Heart left ventricle (tissue), 16 donors: Measurements from ENCODE around the gene HOXC10. TPM values are rescaled to one million over a fixed set of nuclear protein-coding genes. Genes with fewer than 3 reads are reported as not detected.

Source experiments
- ATAC-seq, 4 donors: fragments of 200-7000 bp; cut with Tn5 transposase; one replicate each; pipeline ENCODE4 v1.9.1; 2020 to 2022; ENCODE audit warnings: moderate library complexity in 4 of 4, mild to moderate bottlenecking in 3 of 4, moderate number of reproducible peaks in 1 of 4
- DNase-seq, 5 donors: peaks; one replicate each; pipeline ENCODE4 v3.0.0-alpha.2; 2020
- H3K27ac ChIP-seq, 12 donors: fragments of 200-600 bp; sonication (generic) in 4 of 12; one replicate each; pipeline versions ENCODE4 v1.5.0 to v1.8.0; 2016 to 2022; ENCODE audit warnings: mild to moderate bottlenecking in 2 of 12
- H3K27me3 ChIP-seq, 9 donors: fragments of 200-600 bp; sonication (generic) in 2 of 9; one replicate each; pipeline versions ENCODE4 v1.5.1 to v1.8.0; 2016 to 2022; ENCODE audit warnings: mild to moderate bottlenecking in 3 of 9
- H3K36me3 ChIP-seq, 9 donors: fragments of 200-600 bp; sonication (generic) in 2 of 9; one replicate each; pipeline versions ENCODE4 v1.5.0 to v1.8.0; 2018 to 2022; ENCODE audit warnings: mild to moderate bottlenecking in 2 of 9
- H3K4me1 ChIP-seq, 12 donors: fragments of 200-600 bp; sonication (generic) in 4 of 12; one replicate each; pipeline versions ENCODE4 v1.5.0 to v1.8.0; 2016 to 2022; ENCODE audit warnings: mild to moderate bottlenecking in 3 of 12
- H3K4me3 ChIP-seq, 12 donors: fragments of 200-600 bp; sonication (generic) in 4 of 12; one replicate each; pipeline versions ENCODE4 v1.5.0 to v1.8.0; 2017 to 2022; ENCODE audit warnings: mild to moderate bottlenecking in 9 of 12, moderate library complexity in 4 of 12
- H3K9me3 ChIP-seq, 12 donors: fragments of 200-600 bp; sonication (generic) in 4 of 12; one replicate each; pipeline versions ENCODE4 v1.5.0 to v1.8.0; 2016 to 2022; ENCODE audit warnings: mild to moderate bottlenecking in 1 of 12
- POLR2A ChIP-seq, 2 donors: fragments of 450-650 bp; IDR thresholded peaks; one replicate each; pipeline ENCODE4 v1.6.1; 2017; ENCODE audit warnings: antibody characterized with exemption in 2 of 2, mild to moderate bottlenecking in 2 of 2, moderate library complexity in 2 of 2
- WGBS, 4 donors: extraction: QIAGEN DNeasy Blood & Tissue Kit in 2 of 4; methylation state at CpG; one replicate each; pipeline versions ENCODE4 v1.1.5 to v1.1.7; 2013 to 2018; 5-methylcytosine and 5-hydroxymethylcytosine counted together
- intact Hi-C, 10 donors: fragments of 100-400 bp; cut with DNase I; formaldehyde crosslinking; loops; one replicate each; pipeline versions ENCODE4 v1.11.1 to v1.14.2; 2022
- polyA plus RNA-seq, 2 donors: library from polyadenylated mRNA; stranded (reverse); fragments of 200-250 nt; gene quantifications; one replicate each; pipeline ENCODE4 v1.2.3, GENCODE V29; 2013
- total RNA-seq, 9 donors: library from RNA; depleted of rRNA in 2 of 9; stranded (reverse); fragments of >200 nt in 2 of 9; fragmentation: NEBNext Ultra II Directional in 3 of 9; extraction: Animal tissue kit (Norgen Biotek cat#: 25700) in 3 of 9; gene quantifications; one replicate each; pipeline versions ENCODE4 v1.1.0 to v1.2.4, GENCODE V29; 2016 to 2023
- TF ChIP-seq, protein P1 (sequence below), 12 donors: fragments of 200-600 bp; sonication (generic) in 4 of 12; IDR thresholded peaks; one replicate each; pipeline versions ENCODE4 v1.5.0 to v1.8.0; 2018 to 2022; ENCODE audit warnings: antibody characterized with exemption in 12 of 12, mild to moderate bottlenecking in 5 of 12
- donor health status: ischemic (EF 13 %, LVEDD 7.1; RV severe dilation, severe dysfunction).
- donor health status: healthy with polysubstance abuse.
- donor health status: DM: no; HTN: yes; CAD: no.
- donor health status: DM: no; HTN: no; CAD: no.
- donor health status: ischemic (EF 25% LVEDD 6.9; RV normal size, moderate dysfunction).
- donor health status: ischemic (EF 25% LVEDD 5.7; RV mildly dilated, moderate dysfunction).
- donor health status: healthy.
- donor health status: DM: yes; HTN: yes; CAD: no.
- donor health status: ischemic (EF 35%, LVEDD 5.7; RV mildly dilated, moderate dysfunction).
- donor health status: nonischemic (EF 11% LVEDD 7.7; RV severe dilation, severe dysfunction).
- donor health status: DM: yes; HTN: yes; CAD: no.
- donor health status: PGD.
- donor health status: ischemic (EF 29% LVEDD 5.4; RV normal size, mild dysfunction).
- donor health status: nonischemic (EF 23%, LVEDD 6.1; RV moderate dilation, normal function).

Gene HOXC10
- total and polyA plus RNA-seq, 11 donors, result not detected

DNA sequence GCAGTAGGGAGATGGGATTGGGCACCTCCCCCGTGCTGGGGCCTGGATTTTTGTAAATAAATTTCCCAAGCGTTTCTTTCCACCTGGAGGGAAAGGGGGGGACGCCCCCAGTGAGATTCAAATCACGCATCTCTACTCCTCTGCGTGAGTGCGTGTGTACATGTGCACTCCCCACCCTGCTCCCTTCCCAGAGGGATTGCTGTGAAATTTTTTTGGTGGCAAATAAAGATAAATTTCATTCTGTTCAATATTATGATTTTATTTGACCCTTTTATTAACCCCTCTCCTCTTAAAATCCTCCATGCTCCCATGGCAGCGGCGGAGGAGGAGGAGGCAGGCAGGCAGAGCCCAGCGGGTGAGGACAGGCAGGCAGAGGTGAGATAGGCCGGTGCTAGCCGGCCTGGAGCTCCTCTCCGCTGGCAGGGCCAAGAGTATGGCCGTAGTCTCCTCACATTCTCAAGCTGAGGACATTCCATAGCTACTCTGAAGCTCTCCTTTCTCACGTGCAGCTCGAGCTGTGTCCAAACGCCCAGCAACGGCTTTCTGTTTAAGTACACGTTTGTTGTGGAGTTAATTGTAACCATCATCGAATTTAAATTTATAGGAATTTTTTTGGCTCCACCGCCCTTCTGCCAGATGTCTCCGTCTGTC is 8.6 kb upstream of the HOXC10 start:
- ATAC-seq (no peak), DNase-seq (no peak)
- Histone ChIP-seq H3K4me3 (no peak overlapping the region), H3K9me3 (no peaks in the 10 kb centered on the region), H3K4me1 (peaks cover 0 to 25% (median 11%) of the 10 kb centered on the region in 12 donors), H3K36me3 (no peaks in the 10 kb centered on the region), H3K27ac (no peak overlapping the region), H3K27me3 (peaks cover 82 to 99% (median 98%) of the 10 kb centered on the region in 9 donors)
- TF ChIP-seq POLR2A (IDR thresholded peaks at IDR 0.05), result no peak
- TF ChIP-seq, protein P1, sequence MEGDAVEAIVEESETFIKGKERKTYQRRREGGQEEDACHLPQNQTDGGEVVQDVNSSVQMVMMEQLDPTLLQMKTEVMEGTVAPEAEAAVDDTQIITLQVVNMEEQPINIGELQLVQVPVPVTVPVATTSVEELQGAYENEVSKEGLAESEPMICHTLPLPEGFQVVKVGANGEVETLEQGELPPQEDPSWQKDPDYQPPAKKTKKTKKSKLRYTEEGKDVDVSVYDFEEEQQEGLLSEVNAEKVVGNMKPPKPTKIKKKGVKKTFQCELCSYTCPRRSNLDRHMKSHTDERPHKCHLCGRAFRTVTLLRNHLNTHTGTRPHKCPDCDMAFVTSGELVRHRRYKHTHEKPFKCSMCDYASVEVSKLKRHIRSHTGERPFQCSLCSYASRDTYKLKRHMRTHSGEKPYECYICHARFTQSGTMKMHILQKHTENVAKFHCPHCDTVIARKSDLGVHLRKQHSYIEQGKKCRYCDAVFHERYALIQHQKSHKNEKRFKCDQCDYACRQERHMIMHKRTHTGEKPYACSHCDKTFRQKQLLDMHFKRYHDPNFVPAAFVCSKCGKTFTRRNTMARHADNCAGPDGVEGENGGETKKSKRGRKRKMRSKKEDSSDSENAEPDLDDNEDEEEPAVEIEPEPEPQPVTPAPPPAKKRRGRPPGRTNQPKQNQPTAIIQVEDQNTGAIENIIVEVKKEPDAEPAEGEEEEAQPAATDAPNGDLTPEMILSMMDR (IDR thresholded peaks at IDR 0.05), result no peak
- WGBS, 4 donors, result 11 to 15% (median 13%) methylated on average over 20 to 21 of the region's 21 CpGs
- intact Hi-C loops, result no loop called here

DNA sequence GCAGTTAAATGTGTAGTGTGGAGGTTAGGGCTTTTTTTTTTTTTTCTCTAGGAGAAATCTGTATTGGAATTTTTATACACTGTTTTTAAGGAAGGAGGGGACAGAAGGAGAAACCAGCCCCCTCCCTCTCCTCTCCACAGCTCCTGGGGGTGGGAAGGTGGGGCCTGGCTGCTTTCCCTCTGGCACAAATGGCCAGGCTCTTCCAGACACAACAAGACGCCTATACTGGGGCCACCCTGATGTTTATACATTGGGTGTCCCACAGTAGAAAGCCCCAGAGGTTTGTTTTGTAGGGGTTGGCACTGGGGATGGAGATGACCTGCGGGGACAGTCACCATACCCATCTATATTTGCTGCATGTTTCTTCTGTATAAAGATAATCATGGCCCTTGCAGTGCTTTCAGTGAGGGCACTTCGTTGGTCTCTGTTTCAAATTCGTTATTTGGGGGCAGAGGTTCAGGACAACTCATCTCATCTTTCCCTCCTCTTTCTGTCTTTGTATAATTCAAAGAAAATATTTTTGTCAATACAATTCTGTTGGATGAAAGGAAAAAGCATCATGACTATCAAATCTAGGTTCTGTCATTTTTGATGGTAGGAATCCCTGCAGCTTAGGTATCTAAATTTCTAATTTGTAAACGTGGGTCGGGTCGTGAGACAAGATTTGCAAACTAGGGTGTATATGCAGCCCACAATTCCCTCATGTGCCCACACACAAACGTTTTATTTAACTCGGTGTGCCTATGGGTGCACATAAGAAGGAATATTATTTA is 7.9 kb upstream of the HOXC10 start:
- H3K27ac ChIP-seq, result no peak overlapping the region
- peak in 1 of 5 donors; percentile 1 for DNase-seq
- peaks cover 82 to 99% (median 97%) of the 10 kb centered on the region in 9 donors for H3K27me3 ChIP-seq
- H3K9me3 ChIP-seq, result no peaks in the 10 kb centered on the region
- intact Hi-C loops, result no loop called here
- H3K4me1 ChIP-seq, result peaks cover 0 to 25% (median 11%) of the 10 kb centered on the region in 12 donors
- H3K36me3 ChIP-seq, result no peaks in the 10 kb centered on the region
- TF ChIP-seq, protein P1 (IDR thresholded peaks at IDR 0.05), result no peak
- no peak for TF ChIP-seq POLR2A (IDR thresholded peaks at IDR 0.05)
- ATAC-seq, result no peak
- WGBS, 4 donors, result 8 to 14% (median 12%) methylated on average over 9 of the region's 9 CpGs
- H3K4me3 ChIP-seq, result no peak overlapping the region

DNA sequence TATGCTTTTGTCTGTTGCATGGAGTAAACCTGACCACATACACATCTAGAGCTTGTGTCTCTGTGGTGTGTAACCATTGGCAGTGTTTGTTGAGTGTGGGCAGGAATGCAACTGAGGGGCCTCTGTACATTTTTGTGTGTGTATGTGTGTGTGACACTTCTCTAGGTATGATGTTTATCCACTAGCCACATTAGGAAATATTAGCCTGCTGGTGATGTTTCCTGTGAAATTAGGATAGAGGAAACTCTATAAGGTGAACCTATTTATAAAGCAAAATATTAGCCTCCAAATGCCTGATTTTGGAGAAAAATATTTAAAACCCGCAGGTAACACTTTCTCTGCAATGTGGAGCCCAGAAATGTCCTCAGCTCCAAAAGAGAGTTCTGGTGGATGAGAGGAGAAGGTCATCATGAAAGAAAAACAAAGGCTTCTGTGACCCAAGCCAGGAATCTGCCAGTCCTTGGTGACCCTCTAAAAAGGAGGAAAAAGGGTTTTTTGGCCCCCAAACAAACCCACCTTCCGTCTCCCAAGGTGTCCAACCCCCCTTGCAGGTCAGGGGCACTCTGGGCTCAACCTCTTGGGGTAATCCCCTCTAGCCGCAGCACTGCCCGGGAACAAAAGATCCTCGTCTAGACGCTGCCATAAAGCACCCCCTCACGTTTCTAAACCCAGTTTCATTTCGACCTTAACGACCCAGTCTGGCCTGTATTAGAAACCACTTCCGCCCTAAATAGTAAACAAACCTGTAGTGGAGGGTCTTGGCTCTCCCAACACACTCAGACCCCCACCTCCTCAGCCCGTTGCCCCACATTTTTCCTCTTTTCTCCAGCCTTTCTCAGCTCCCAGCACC is 7.1 kb upstream of the HOXC10 start:
- WGBS, 4 donors, result 3 to 4% (median 4%) methylated on average over 11 of the region's 11 CpGs
- DNase-seq, result no peak
- TF ChIP-seq, protein P1 (IDR thresholded peaks at IDR 0.05), result no peak
- no peak for TF ChIP-seq POLR2A (IDR thresholded peaks at IDR 0.05)

More for the DNA sequence above, 7.1 kb upstream of the HOXC10 start:
- peaks cover 78 to 99% (median 97%) of the 10 kb centered on the region in 9 donors for H3K27me3 ChIP-seq
- H3K9me3 ChIP-seq, result no peaks in the 10 kb centered on the region
- H3K4me1 ChIP-seq, result peaks cover 0 to 25% (median 11%) of the 10 kb centered on the region in 12 donors
- H3K4me3 ChIP-seq, result no peak overlapping the region
- no peak overlapping the region for H3K27ac ChIP-seq
- H3K36me3 ChIP-seq, result no peaks in the 10 kb centered on the region
- intact Hi-C loops, result no loop called here
- no peak for ATAC-seq
